Measurements from ENCODE around the gene PRR7. TPM values are rescaled to one million over a fixed set of nuclear protein-coding genes. Genes with fewer than 3 reads are reported as not detected.
"Not testable (repeated sequence)": the region's sequence is repeated elsewhere in the genome, so short reads cannot be mapped to it uniquely, and the experiment has no call there.

The PRR7 gene
- total RNA-seq, 4 donors from 2014 or later = 1.4 to 4.7 (median 4.2) TPM

GRCh38 chr5:177483994-177484901 is 37.6 kb downstream of the PRR7 start:
- Histone ChIP-seq H3K4me1 (peaks cover 7 to 8% of the 10 kb centered on the region in 2 donors), H3K36me3 (peaks cover 8 to 13% of the 10 kb centered on the region in 2 donors), H3K27ac (no peak overlapping the region), H3K4me3 (replicated peaks in 1 of 3) (no peak overlapping the region), H3K27me3 (no peaks in the 10 kb centered on the region), H3K9me3 (no peaks in the 10 kb centered on the region)
- 89 to 96% methylated on average over 17 to 21 of the region's 22 CpGs for WGBS, 2 donors
- intact Hi-C loops (cut with DNase I) = no loop called here
- no peak for TF ChIP-seq CTCF (IDR thresholded peaks at IDR 0.05)
- TF ChIP-seq POLR2A (IDR thresholded peaks at IDR 0.05) = no peak
- DNase-seq = no peak

GRCh38 chr5:177484902-177485549 is 38.4 kb downstream of the PRR7 start:
- no peak for TF ChIP-seq CTCF (IDR thresholded peaks at IDR 0.05)
- no peak for TF ChIP-seq POLR2A (IDR thresholded peaks at IDR 0.05)
- H3K4me1 ChIP-seq = peaks cover 0 to under 1% of the 10 kb centered on the region in 2 donors
- WGBS, 2 donors = 67 to 82% methylated on average over 9 to 12 of the region's 13 CpGs
- no peak overlapping the region for H3K4me3 ChIP-seq (replicated peaks in 1 of 3)
- no peaks in the 10 kb centered on the region for H3K9me3 ChIP-seq
- intact Hi-C loops (cut with DNase I) = no loop called here
- DNase-seq = no peak
- H3K36me3 ChIP-seq = peaks cover 8 to 14% of the 10 kb centered on the region in 2 donors
- no peaks in the 10 kb centered on the region for H3K27me3 ChIP-seq
- H3K27ac ChIP-seq = no peak overlapping the region

GRCh38 chr5:177485753-177486152 is 39.1 kb downstream of the PRR7 start:
- WGBS, 2 donors = 85 to 95% methylated on average over 3 of the region's 3 CpGs
- H3K27me3 ChIP-seq; DNase-seq; H3K4me3 ChIP-seq (replicated peaks in 1 of 3); H3K4me1 ChIP-seq; H3K27ac ChIP-seq; H3K9me3 ChIP-seq; intact Hi-C loops (cut with DNase I): not testable (repeated sequence)
- peaks cover 8 to 18% of the 10 kb centered on the region in 2 donors for H3K36me3 ChIP-seq

- DNase-seq = no peak
- Histone ChIP-seq H3K4me1 (no peaks in the 10 kb centered on the region), H3K36me3 (peaks cover 8 to 18% of the 10 kb centered on the region in 2 donors), H3K27ac (no peak overlapping the region), H3K27me3 (no peaks in the 10 kb centered on the region), H3K9me3 (no peaks in the 10 kb centered on the region), H3K4me3 (replicated peaks in 1 of 3) (no peak overlapping the region)
- intact Hi-C loops (cut with DNase I) = no loop called here
- WGBS, 2 donors = 88 to 98% methylated on average over 3 of the region's 3 CpGs
- TF ChIP-seq POLR2A (IDR thresholded peaks at IDR 0.05) (no peak), CTCF (IDR thresholded peaks at IDR 0.05) (no peak)
Observed at GRCh38 chr5:177486256-177486655, 39.6 kb downstream of the PRR7 start.

GRCh38 chr5:177487144-177487543 is 40.5 kb downstream of the PRR7 start:
- Histone ChIP-seq H3K4me1 (no peaks in the 10 kb centered on the region), H3K36me3 (peaks cover 8 to 18% of the 10 kb centered on the region in 2 donors)

More at GRCh38 chr5:177487144-177487543, 40.5 kb downstream of the PRR7 start:
- H3K27ac ChIP-seq = no peak overlapping the region
- H3K4me3 ChIP-seq (replicated peaks in 1 of 3) = no peak overlapping the region
- H3K27me3 ChIP-seq = no peaks in the 10 kb centered on the region
- 94% methylated on average over 8 of the region's 8 CpGs for WGBS, 2 donors
- no peak for DNase-seq
- no peak for TF ChIP-seq CTCF (IDR thresholded peaks at IDR 0.05)
- no peak for TF ChIP-seq POLR2A (IDR thresholded peaks at IDR 0.05)
- intact Hi-C loops (cut with DNase I) = no loop called here
- H3K9me3 ChIP-seq = no peaks in the 10 kb centered on the region

Measured in thyroid gland (tissue), 4 donors.